GM23248 (cell line): Measurements from ENCODE around the gene IGFBP6.

Source experiments
- EZH2 ChIP-seq: fragments of 200-600 bp; sonication (generic); IDR thresholded peaks from 2 replicates; pipeline ENCODE4 v1.6.1; 2018; ENCODE audit warnings: antibody characterized with exemption, mild to moderate bottlenecking; ENCODE audit not compliant: insufficient read depth, poor library complexity, severe bottlenecking
- EZH2phosphoT487 ChIP-seq: fragments of 200-600 bp; sonication (generic); IDR thresholded peaks from 2 replicates; pipeline ENCODE4 v1.6.1; 2018; ENCODE audit warnings: antibody characterized with exemption, moderate library complexity, mild to moderate bottlenecking, low read depth; ENCODE audit not compliant: insufficient read depth

- TF ChIP-seq EZH2 = no peak
- TF ChIP-seq EZH2phosphoT487 = no peak
Measured at GRCh38 chr12:53124352-53124723, 26.9 kb downstream of the IGFBP6 start.
